ENCODE data around the gene ZNF783. TPM values are rescaled to one million over a fixed set of nuclear protein-coding genes. Genes with fewer than 3 reads are reported as not detected.
A peak's percentile ranks its signal among the peaks of the same experiment; 100 is the strongest.

The ZNF783 gene
- polyA plus RNA-seq, 1 donor (not counting 4 experiments of a cell fraction or from before 2014, with no cell fraction given), result 4.2 TPM

DNA sequence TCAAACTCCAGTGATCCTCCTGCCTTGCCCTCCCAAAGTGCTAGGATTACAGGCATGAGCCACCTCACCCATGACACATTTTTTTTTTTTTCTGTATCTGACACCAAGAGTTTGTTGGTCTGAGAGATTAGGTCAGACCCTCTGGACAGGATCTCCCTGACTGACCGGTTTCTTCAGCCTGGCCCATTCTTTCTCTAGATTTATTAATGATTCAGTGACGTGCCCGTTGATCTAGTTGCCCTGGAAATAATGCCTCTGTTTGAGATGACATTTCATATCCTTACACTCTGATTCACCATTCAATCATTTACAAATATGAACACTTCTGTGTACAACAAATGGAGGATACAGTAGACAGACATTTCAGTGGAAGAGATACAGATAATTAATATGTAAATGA is 23.9 kb upstream of the ZNF783 start:
- Histone ChIP-seq H3K4me3 (ENCODE audit: control insufficient read depth in 2 of 3, extremely low read depth in 1 of 3, insufficient read depth in 2 of 3, low read depth in 1 of 3, low read length in 3 of 3) (no peak overlapping the region), H3K4me2 (ENCODE audit: control insufficient read depth, extremely low read depth, insufficient read depth, low read depth, low read length) (no peak overlapping the region), H3K36me3 (ENCODE audit: control insufficient read depth in 2 of 2, extremely low read depth in 1 of 2, insufficient read depth in 2 of 2, low read length in 2 of 2) (no peaks in the 10 kb centered on the region), H3K9me3 (ENCODE audit: control insufficient read depth, low read depth, low read length) (no peaks in the 10 kb centered on the region), H3K9me1 (ENCODE audit: control insufficient read depth, extremely low read depth, insufficient read depth, low read length) (no peaks in the 10 kb centered on the region), H2AFZ (ENCODE audit: control insufficient read depth, low read length) (no peak overlapping the region), H3K27me3 (ENCODE audit: control insufficient read depth, extremely low read depth, insufficient read depth, low read length) (no peaks in the 10 kb centered on the region), H3K4me1 (ENCODE audit: control insufficient read depth, extremely low read depth, insufficient read depth, low read length) (peaks cover 28% of the 10 kb centered on the region), H3K9ac (ENCODE audit: control insufficient read depth, extremely low read depth, insufficient read depth, low read length) (no peak overlapping the region), H3K27ac (ENCODE audit: control insufficient read depth, insufficient read depth, low read length) (peak overlapping the region; percentile 25), H4K20me1 (ENCODE audit: control insufficient read depth, extremely low read depth, insufficient read depth, low read length) (no peaks in the 10 kb centered on the region), H3K79me2 (ENCODE audit: control insufficient read depth, insufficient read depth, low read length) (peaks cover 30% of the 10 kb centered on the region)
- dilution Hi-C loops (cut with MboI; ENCODE audit: extremely low pct_ligation_motif_present, low sequenced_read_pairs), result no loop called here
- TF ChIP-seq, protein P1, sequence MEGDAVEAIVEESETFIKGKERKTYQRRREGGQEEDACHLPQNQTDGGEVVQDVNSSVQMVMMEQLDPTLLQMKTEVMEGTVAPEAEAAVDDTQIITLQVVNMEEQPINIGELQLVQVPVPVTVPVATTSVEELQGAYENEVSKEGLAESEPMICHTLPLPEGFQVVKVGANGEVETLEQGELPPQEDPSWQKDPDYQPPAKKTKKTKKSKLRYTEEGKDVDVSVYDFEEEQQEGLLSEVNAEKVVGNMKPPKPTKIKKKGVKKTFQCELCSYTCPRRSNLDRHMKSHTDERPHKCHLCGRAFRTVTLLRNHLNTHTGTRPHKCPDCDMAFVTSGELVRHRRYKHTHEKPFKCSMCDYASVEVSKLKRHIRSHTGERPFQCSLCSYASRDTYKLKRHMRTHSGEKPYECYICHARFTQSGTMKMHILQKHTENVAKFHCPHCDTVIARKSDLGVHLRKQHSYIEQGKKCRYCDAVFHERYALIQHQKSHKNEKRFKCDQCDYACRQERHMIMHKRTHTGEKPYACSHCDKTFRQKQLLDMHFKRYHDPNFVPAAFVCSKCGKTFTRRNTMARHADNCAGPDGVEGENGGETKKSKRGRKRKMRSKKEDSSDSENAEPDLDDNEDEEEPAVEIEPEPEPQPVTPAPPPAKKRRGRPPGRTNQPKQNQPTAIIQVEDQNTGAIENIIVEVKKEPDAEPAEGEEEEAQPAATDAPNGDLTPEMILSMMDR (optimal IDR thresholded peaks at IDR 0.05 in 1 of 3, IDR thresholded peaks at IDR 0.05 in 1 of 3, conservative IDR thresholded peaks at IDR 0.05 in 1 of 3; ENCODE audit: extremely low read depth in 1 of 3, insufficient read depth in 2 of 3, low read length in 3 of 3), result no peak
- TF ChIP-seq EZH2 (IDR thresholded peaks at IDR 0.05; ENCODE audit: low read length), result no peak
- FAIRE-seq (no peak), DNase-seq (ENCODE audit: low read depth, low spot score) (no peak)

GRCh38 chr7:149239345-149240143 is 22.5 kb upstream of the ZNF783 start, which contains the start of gene ZNF212:
Gene ZNF212 (plus strand): TSS chr7:149239651. CDS start chr7:149239779, 128 bp downstream.
- FAIRE-seq (peak; percentile 9), DNase-seq (ENCODE audit: low read depth, low spot score) (no peak)
- TF ChIP-seq, protein P1 (optimal IDR thresholded peaks at IDR 0.05 in 1 of 3, IDR thresholded peaks at IDR 0.05 in 1 of 3, conservative IDR thresholded peaks at IDR 0.05 in 1 of 3; ENCODE audit: extremely low read depth in 1 of 3, insufficient read depth in 2 of 3, low read length in 3 of 3), result peak; percentile 79 to 98 (median 93)
- TF ChIP-seq EZH2 (IDR thresholded peaks at IDR 0.05; ENCODE audit: low read length), result no peak
- dilution Hi-C loops (cut with MboI; ENCODE audit: extremely low pct_ligation_motif_present, low sequenced_read_pairs), result no loop called here
- Histone ChIP-seq H3K79me2 (ENCODE audit: control insufficient read depth, insufficient read depth, low read length) (peaks cover 34% of the 10 kb centered on the region), H3K9ac (ENCODE audit: control insufficient read depth, extremely low read depth, insufficient read depth, low read length) (peak within 1 kb of the TSS; percentile 88), H3K9me3 (ENCODE audit: control insufficient read depth, low read depth, low read length) (no peaks in the 10 kb centered on the region), H3K4me1 (ENCODE audit: control insufficient read depth, extremely low read depth, insufficient read depth, low read length) (peaks cover 18% of the 10 kb centered on the region), H4K20me1 (ENCODE audit: control insufficient read depth, extremely low read depth, insufficient read depth, low read length) (no peaks in the 10 kb centered on the region), H3K9me1 (ENCODE audit: control insufficient read depth, extremely low read depth, insufficient read depth, low read length) (no peaks in the 10 kb centered on the region), H3K27me3 (ENCODE audit: control insufficient read depth, extremely low read depth, insufficient read depth, low read length) (no peaks in the 10 kb centered on the region), H2AFZ (ENCODE audit: control insufficient read depth, low read length) (peak within 1 kb of the TSS; percentile 80), H3K4me2 (ENCODE audit: control insufficient read depth, extremely low read depth, insufficient read depth, low read depth, low read length) (peak within 1 kb of the TSS; percentile 69), H3K27ac (ENCODE audit: control insufficient read depth, insufficient read depth, low read length) (peak within 1 kb of the TSS; percentile 73), H3K36me3 (ENCODE audit: control insufficient read depth in 2 of 2, extremely low read depth in 1 of 2, insufficient read depth in 2 of 2, low read length in 2 of 2) (no peaks in the 10 kb centered on the region), H3K4me3 (ENCODE audit: control insufficient read depth in 2 of 3, extremely low read depth in 1 of 3, insufficient read depth in 2 of 3, low read depth in 1 of 3, low read length in 3 of 3) (peak within 1 kb of the TSS; percentile 75 to 90 (median 87))
